GM12878 (cell line): ENCODE results near the gene SELENOM. TPM values are rescaled to one million over a fixed set of nuclear protein-coding genes. Genes with fewer than 3 reads are reported as not detected.

Experiments
- ATAC-seq: fragments of 200-7000 bp; cut with Tn5 transposase; 3 replicates; pipeline ENCODE4 v1.9.1; 2020; ENCODE audit warnings: mild to moderate bottlenecking, moderate library complexity
- BruUV-seq: library from RNA; stranded (reverse); fragments of 400-500 nt; replicated peaks from 2 replicates; lab custom pipeline; 2021; lab: Mats Ljungman, UMichigan
- CTCF ChIA-PET: fragments of 300-600 bp; sonication (Branson Sonifier 250); formaldehyde crosslinking; extraction: SDS; loops from one replicate; lab custom pipeline; 2021; ENCODE audit warnings: inconsistent platforms; lab: Yijun Ruan, JAX
- POLR2A ChIA-PET: fragments of 350-600 bp; formaldehyde crosslinking; extraction: SDS; loops from one replicate; lab custom pipeline; 2021; ENCODE audit warnings: inconsistent platforms; lab: Charles Lee
- RAD21 ChIA-PET: fragments of 300-600 bp; sonication (Branson Sonifier 250); formaldehyde crosslinking; loops from one replicate; lab custom pipeline; 2023; ENCODE audit warnings: antibody characterized with exemption; ENCODE audit not compliant: unreplicated experiment; lab: Charles Lee
- SMC1A ChIA-PET: fragments of 300-600 bp; sonication (Branson Sonifier 250); formaldehyde crosslinking; loops from one replicate; lab custom pipeline; 2023; ENCODE audit not compliant: unreplicated experiment, uncharacterized antibody; lab: Charles Lee
- DNase-seq: peaks from one replicate; pipeline ENCODE4 v3.0.0-alpha.2; 2011; ENCODE audit warnings: low read depth, low spot score
- FAIRE-seq: peaks from 3 replicates; lab custom pipeline; 2011; peaks lifted over from hg19 to GRCh38; lab: Jason Lieb, UNC
- H2AFZ ChIP-seq: 2 replicates; pipeline ENCODE4 v1.6.0; 2011; ENCODE audit warnings: low read depth, low read length, control low read depth; ENCODE audit not compliant: control insufficient read depth
- H3K27ac ChIP-seq: 2 replicates; pipeline ENCODE4 v1.5.1; 2011; ENCODE audit warnings: control low read depth; ENCODE audit not compliant: control insufficient read depth, insufficient read depth
- H3K27me3 ChIP-seq, 2 experiments: replicated peaks in 1 of 2; 2 replicates each; pipeline versions ENCODE4 v1.6.0 to v1.6.1; 2011; ENCODE audit warnings: low read length in 1 of 2; ENCODE audit not compliant: control insufficient read depth in 2 of 2, insufficient read depth in 2 of 2
- H3K36me3 ChIP-seq, 2 experiments: 2 replicates each; pipeline ENCODE4 v1.5.1; 2011; ENCODE audit warnings: low read length in 1 of 2; ENCODE audit not compliant: control insufficient read depth in 2 of 2, insufficient read depth in 2 of 2
- H3K4me1 ChIP-seq: 2 replicates; pipeline ENCODE4 v1.6.1; 2011; ENCODE audit warnings: mild to moderate bottlenecking, low read length, moderate library complexity, mixed read lengths; ENCODE audit not compliant: control insufficient read depth, insufficient read depth
- H3K4me2 ChIP-seq: 2 replicates; pipeline ENCODE4 v1.6.0; 2011; ENCODE audit warnings: control low read depth; ENCODE audit not compliant: control insufficient read depth, insufficient read depth
- H3K4me3 ChIP-seq: fragments of 200-600 bp; sonication (generic); 2 replicates; pipeline ENCODE4 v1.5.1; 2016
- H3K79me2 ChIP-seq: 2 replicates; pipeline ENCODE4 v1.6.0; 2011; ENCODE audit warnings: low read length; ENCODE audit not compliant: control insufficient read depth, insufficient read depth
- H3K9ac ChIP-seq: 2 replicates; pipeline ENCODE4 v1.8.0; 2011; ENCODE audit warnings: low read length, control low read depth, mixed read lengths; ENCODE audit not compliant: control insufficient read depth, insufficient read depth
- H3K9me3 ChIP-seq: replicated peaks from 3 replicates; pipeline ENCODE4 v1.5.1; 2011; ENCODE audit warnings: mild to moderate bottlenecking, low read length; ENCODE audit not compliant: control insufficient read depth, insufficient read depth
- H4K20me1 ChIP-seq: 2 replicates; pipeline ENCODE4 v1.6.0; 2011; ENCODE audit not compliant: control insufficient read depth, insufficient read depth
- BCLAF1 ChIP-seq: fragments of 450-650 bp; IDR thresholded peaks from 2 replicates; pipeline ENCODE4 v1.6.1; 2017; ENCODE audit warnings: antibody characterized with exemption, mild to moderate bottlenecking, moderate library complexity
- CBFB ChIP-seq: IDR thresholded peaks from 2 replicates; pipeline ENCODE4 v1.6.1; 2016; ENCODE audit warnings: antibody characterized with exemption, low read depth
- EED ChIP-seq: sonication (generic); IDR thresholded peaks from 2 replicates; pipeline ENCODE4 v1.6.1; 2016; ENCODE audit warnings: antibody characterized with exemption, low read depth
- IKZF1 ChIP-seq: fragments of 450-650 bp; conservative IDR thresholded peaks from 2 replicates; pipeline ENCODE4 v1.6.1; 2017; ENCODE audit warnings: antibody characterized with exemption, mild to moderate bottlenecking
- NBN ChIP-seq: fragments of 450-650 bp; IDR thresholded peaks from 2 replicates; pipeline ENCODE4 v1.6.1; 2016
- NR2C1 ChIP-seq: fragments of 450-650 bp; IDR thresholded peaks from 2 replicates; pipeline ENCODE4 v1.6.1; 2017; ENCODE audit warnings: antibody characterized with exemption, mild to moderate bottlenecking, moderate library complexity
- POLR2AphosphoS2 ChIP-seq: IDR thresholded peaks from 2 replicates; pipeline ENCODE4 v1.6.1; 2011; ENCODE audit warnings: low read depth, mild to moderate bottlenecking, low read length, improper control_type of control experiment, moderate library complexity
- RAD21 ChIP-seq: IDR thresholded peaks from 2 replicates; pipeline ENCODE4 v1.6.1; 2011; ENCODE audit warnings: mild to moderate bottlenecking, low read depth, low read length, moderate library complexity; ENCODE audit not compliant: insufficient read depth
- RFX5 ChIP-seq: IDR thresholded peaks from 2 replicates; pipeline ENCODE4 v1.6.1; 2011; ENCODE audit warnings: low read depth, low read length, improper control_type of control experiment
- RUNX3 ChIP-seq: IDR thresholded peaks from 2 replicates; pipeline ENCODE4 v1.6.1; 2012; ENCODE audit warnings: low read length, inconsistent platforms
- SIX5 ChIP-seq: IDR thresholded peaks from 2 replicates; pipeline ENCODE4 v1.6.1; 2011; ENCODE audit warnings: mild to moderate bottlenecking, low read depth, low read length, moderate library complexity; ENCODE audit not compliant: severe bottlenecking
- SMAD5 ChIP-seq: IDR thresholded peaks from 2 replicates; pipeline ENCODE4 v1.6.1; 2016; ENCODE audit warnings: antibody characterized with exemption, low read depth
- SUPT20H ChIP-seq: IDR thresholded peaks from 2 replicates; pipeline ENCODE4 v1.6.1; 2011; ENCODE audit warnings: low read depth, mild to moderate bottlenecking, low read length, moderate library complexity, borderline replicate concordance; ENCODE audit not compliant: control insufficient read depth
- TARDBP ChIP-seq: IDR thresholded peaks from 2 replicates; pipeline ENCODE4 v1.6.1; 2016; ENCODE audit warnings: borderline replicate concordance
- TBL1XR1 ChIP-seq: IDR thresholded peaks from 2 replicates; pipeline ENCODE4 v1.6.1; 2012; ENCODE audit warnings: low read depth, low read length, improper control_type of control experiment
- WGBS: methylation state at CpG from one replicate; pipeline ENCODE4 v1.1.6; 2016; ENCODE audit warnings: low lambda C conversion rate; ENCODE audit not compliant: insufficient replicate concordance, insufficient coverage; ENCODE audit errors: missing lambda C conversion rate; 5-methylcytosine and 5-hydroxymethylcytosine counted together
- in situ Hi-C: fragments of 300-500 bp; cut with MboI; formaldehyde crosslinking; loops from 9 replicates; pipeline ENCODE4 v1.14.3; 2018; ENCODE audit warnings: mixed read lengths
- intact Hi-C: fragments of 100-400 bp; cut with micrococcal nuclease; formaldehyde crosslinking; loops from one replicate; pipeline ENCODE4 v1.14.2; 2022; ENCODE audit not compliant: unreplicated experiment
- polyA plus RNA-seq, 11 experiments: library from polyadenylated mRNA; depleted of rRNA in 4 of 11; unstranded in 6 of 11; stranded (reverse) in 5 of 11; fragments of >200 nt; fragmentation: Nextera tagmentation in 4 of 11; fragmentation: Illumina TruSeq in 1 of 11; extraction: Ambion mirVana in 4 of 11; extraction: Trizol in 1 of 11; gene quantifications; 1 replicate in 1 of 11; 2 replicates in 10 of 11; pipeline versions ENCODE4 v1.2.1 to v1.2.3, GENCODE V29; 2011 to 2016; ENCODE audit warnings: inconsistent platforms in 2 of 11, missing spikeins in 2 of 11, low read depth in 1 of 11
- total RNA-seq, 4 experiments: library from RNA; depleted of rRNA in 3 of 4; stranded (reverse); fragments of >200 nt in 3 of 4; fragmentation: Illumina TruSeq in 1 of 4; extraction: Trizol in 1 of 4; gene quantifications; 2 replicates each; pipeline versions ENCODE4 v1.2.1 to v1.2.3, GENCODE V29; 2013 to 2021
- TF ChIP-seq, protein P1 (sequence below): fragments of 450-650 bp; IDR thresholded peaks from 2 replicates; pipeline ENCODE4 v1.6.1; 2018; ENCODE audit warnings: mild to moderate bottlenecking, low read depth, moderate library complexity; ENCODE audit not compliant: partially characterized antibody
- TF ChIP-seq, protein P2 (sequence below): IDR thresholded peaks from 2 replicates; pipeline ENCODE4 v1.6.1; 2012; ENCODE audit warnings: low read depth, low read length, improper control_type of control experiment

Gene SELENOM
- total and polyA plus RNA-seq, 10 of the 15 experiments (the other 5 are each of a cell fraction or from before 2014, with no cell fraction given) = 0.80 to 8.3 (median 2.0) TPM

DNA sequence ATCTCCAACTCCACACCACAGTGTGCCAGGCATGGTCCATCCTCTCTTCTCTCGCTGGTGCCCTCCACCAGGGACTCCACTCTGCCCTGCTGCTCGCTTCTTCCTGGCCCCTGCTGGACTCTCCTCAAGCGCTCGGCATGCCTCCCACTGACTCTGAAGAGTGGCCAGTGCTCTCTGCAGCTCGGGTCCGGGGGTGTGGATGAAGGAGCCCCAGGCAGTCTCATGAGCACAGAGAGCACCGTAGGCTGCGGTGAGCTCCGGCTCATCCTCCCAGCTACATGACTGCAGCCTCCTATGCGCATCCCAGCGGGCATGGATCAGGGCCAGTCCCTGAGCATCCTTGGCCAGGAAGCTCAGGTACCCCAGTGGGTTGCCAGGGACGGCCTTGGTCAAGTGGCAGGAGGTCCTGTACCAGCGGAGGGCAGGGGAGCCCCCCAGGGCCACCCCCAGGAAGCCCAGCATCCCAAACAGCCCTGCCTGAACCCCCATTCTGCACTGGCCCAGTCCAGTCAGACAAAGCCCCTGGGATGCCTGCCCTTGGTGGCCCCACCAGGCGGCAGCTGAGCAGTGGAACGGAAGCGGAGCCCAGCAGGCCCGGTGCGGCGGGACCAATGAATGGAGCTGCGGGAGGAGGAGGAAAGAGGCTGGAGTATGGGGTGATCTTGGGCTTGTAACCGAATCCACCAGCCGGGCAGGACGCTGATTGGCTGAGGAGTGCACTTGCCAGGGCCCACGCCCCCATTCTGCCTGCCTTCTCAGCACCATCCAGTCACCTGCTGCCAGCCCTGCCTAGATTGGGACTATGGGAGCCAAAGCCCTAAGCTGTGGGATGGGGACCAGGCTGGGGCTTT, 32.7 kb upstream of the SELENOM start, which contains the start of gene PLA2G3 (continued):
- TF ChIP-seq, protein P1, sequence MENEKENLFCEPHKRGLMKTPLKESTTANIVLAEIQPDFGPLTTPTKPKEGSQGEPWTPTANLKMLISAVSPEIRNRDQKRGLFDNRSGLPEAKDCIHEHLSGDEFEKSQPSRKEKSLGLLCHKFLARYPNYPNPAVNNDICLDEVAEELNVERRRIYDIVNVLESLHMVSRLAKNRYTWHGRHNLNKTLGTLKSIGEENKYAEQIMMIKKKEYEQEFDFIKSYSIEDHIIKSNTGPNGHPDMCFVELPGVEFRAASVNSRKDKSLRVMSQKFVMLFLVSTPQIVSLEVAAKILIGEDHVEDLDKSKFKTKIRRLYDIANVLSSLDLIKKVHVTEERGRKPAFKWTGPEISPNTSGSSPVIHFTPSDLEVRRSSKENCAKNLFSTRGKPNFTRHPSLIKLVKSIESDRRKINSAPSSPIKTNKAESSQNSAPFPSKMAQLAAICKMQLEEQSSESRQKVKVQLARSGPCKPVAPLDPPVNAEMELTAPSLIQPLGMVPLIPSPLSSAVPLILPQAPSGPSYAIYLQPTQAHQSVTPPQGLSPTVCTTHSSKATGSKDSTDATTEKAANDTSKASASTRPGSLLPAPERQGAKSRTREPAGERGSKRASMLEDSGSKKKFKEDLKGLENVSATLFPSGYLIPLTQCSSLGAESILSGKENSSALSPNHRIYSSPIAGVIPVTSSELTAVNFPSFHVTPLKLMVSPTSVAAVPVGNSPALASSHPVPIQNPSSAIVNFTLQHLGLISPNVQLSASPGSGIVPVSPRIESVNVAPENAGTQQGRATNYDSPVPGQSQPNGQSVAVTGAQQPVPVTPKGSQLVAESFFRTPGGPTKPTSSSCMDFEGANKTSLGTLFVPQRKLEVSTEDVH = no peak
- TF ChIP-seq TBL1XR1 = no peak
- no peak for TF ChIP-seq RUNX3
- TF ChIP-seq POLR2AphosphoS2 = no peak

DNA sequence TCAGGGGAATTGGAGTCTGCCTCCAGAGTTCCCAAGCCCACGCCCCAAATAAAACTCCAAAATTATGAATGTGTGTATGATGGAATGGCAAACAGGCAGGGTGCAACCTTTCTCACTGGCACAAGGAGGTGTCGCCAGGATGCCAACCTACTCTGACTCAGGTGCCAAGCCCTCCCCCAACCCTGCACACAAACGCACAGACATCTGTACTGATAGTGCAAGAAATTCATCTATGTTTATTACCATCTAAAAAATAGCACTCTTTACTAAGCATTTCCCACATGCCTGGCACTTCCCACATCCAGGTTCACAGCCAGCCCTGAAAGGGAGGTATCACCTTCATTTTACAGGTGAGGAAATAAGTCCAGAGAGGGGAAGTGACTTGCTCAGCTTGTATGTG, 31.7 kb upstream of the SELENOM start:
- CTCF ChIA-PET = interaction anchor here (1.4 kb wide), 1 partner anchor 31 kb away, joined by 6 read pairs; no protein-coding TSS in a partner anchor
- RAD21 ChIA-PET = no interaction called here
- intact Hi-C loops (no loop called here), in situ Hi-C loops (no loop called here)
- Histone ChIP-seq H3K4me1 (no peaks in the 10 kb centered on the region), H3K9ac (no peak overlapping the region), H3K4me2 (no peak overlapping the region), H3K9me3 (no peaks in the 10 kb centered on the region), H3K79me2 (no peaks in the 10 kb centered on the region), H3K36me3 (no peaks in the 10 kb centered on the region), H4K20me1 (no peaks in the 10 kb centered on the region), H3K27ac (no peak overlapping the region), H2AFZ (no peak overlapping the region), H3K4me3 (no peak overlapping the region), H3K27me3 (no peaks in the 10 kb centered on the region; a peak in 2 of 4 replicates)
- SMC1A ChIA-PET = no interaction called here
- 0% methylated on average over 3 of the region's 3 CpGs for WGBS
- BruUV-seq = no TSS peak
- ATAC-seq = no peak
- FAIRE-seq = no peak
- no peak for DNase-seq
- no peak for TF ChIP-seq IKZF1
- no peak for TF ChIP-seq TBL1XR1
- no peak for TF ChIP-seq SIX5
- TF ChIP-seq BCLAF1 = no peak
- no peak for TF ChIP-seq RAD21
- no peak for TF ChIP-seq CBFB
- no peak for TF ChIP-seq RFX5
- no peak for TF ChIP-seq SUPT20H
- no peak for TF ChIP-seq TARDBP
- TF ChIP-seq NR2C1 = no peak
- TF ChIP-seq EED = no peak
- no peak for TF ChIP-seq SMAD5
- TF ChIP-seq, protein P2, sequence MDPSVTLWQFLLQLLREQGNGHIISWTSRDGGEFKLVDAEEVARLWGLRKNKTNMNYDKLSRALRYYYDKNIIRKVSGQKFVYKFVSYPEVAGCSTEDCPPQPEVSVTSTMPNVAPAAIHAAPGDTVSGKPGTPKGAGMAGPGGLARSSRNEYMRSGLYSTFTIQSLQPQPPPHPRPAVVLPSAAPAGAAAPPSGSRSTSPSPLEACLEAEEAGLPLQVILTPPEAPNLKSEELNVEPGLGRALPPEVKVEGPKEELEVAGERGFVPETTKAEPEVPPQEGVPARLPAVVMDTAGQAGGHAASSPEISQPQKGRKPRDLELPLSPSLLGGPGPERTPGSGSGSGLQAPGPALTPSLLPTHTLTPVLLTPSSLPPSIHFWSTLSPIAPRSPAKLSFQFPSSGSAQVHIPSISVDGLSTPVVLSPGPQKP = no peak
- TF ChIP-seq NBN = no peak
- POLR2A ChIA-PET = no interaction called here
